BLaER1 (cell line): Measurements from ENCODE around the gene PAFAH2.
A peak's percentile ranks its signal among the peaks of the same experiment; 100 is the strongest.
"Not testable (repeated sequence)": the region's sequence is repeated elsewhere in the genome, so short reads cannot be mapped to it uniquely, and the experiment has no call there.

Source experiments
- H3K27ac ChIP-seq: shearing (Covaris generic); formaldehyde crosslinking; 2 replicates; pipeline ENCODE4 v1.8.1; 2022
- H3K27me3 ChIP-seq: shearing (Covaris generic); formaldehyde crosslinking; 2 replicates; pipeline ENCODE4 v1.8.1; 2022
- H3K36me3 ChIP-seq: shearing (Covaris generic); formaldehyde crosslinking; 2 replicates; pipeline ENCODE4 v1.8.1; 2022
- H3K4me1 ChIP-seq: shearing (Covaris generic); formaldehyde crosslinking; 2 replicates; pipeline ENCODE4 v1.8.1; 2022
- H3K4me2 ChIP-seq: shearing (Covaris generic); formaldehyde crosslinking; 2 replicates; pipeline ENCODE4 v1.8.1; 2022
- H3K4me3 ChIP-seq: shearing (Covaris generic); formaldehyde crosslinking; 2 replicates; pipeline ENCODE4 v1.8.1; 2022
- H3K9ac ChIP-seq: shearing (Covaris generic); formaldehyde crosslinking; 2 replicates; pipeline ENCODE4 v1.8.1; 2022
- H3K9me3 ChIP-seq: shearing (Covaris generic); formaldehyde crosslinking; 2 replicates; pipeline ENCODE4 v1.8.1; 2022
- H4K20me1 ChIP-seq: shearing (Covaris generic); formaldehyde crosslinking; 2 replicates; pipeline ENCODE4 v1.8.1; 2022
- Cebpa-rat ChIP-seq: shearing (Covaris generic); IDR thresholded peaks from 2 replicates; pipeline ENCODE4 v1.8.1; 2022

The PAFAH2 gene

GRCh38 chr1:25987951-25988350, 9.9 kb downstream of the PAFAH2 start:
- no peaks in the 10 kb centered on the region for H3K27me3 ChIP-seq
- no peak overlapping the region for H3K9ac ChIP-seq
- peaks cover 33% of the 10 kb centered on the region for H3K4me1 ChIP-seq
- no peak overlapping the region for H3K27ac ChIP-seq
- no peaks in the 10 kb centered on the region for H3K9me3 ChIP-seq
- no peak overlapping the region for H3K4me2 ChIP-seq
- no peak for TF ChIP-seq Cebpa-rat
- H4K20me1 ChIP-seq, result no peaks in the 10 kb centered on the region
- H3K36me3 ChIP-seq, result peaks cover 47% of the 10 kb centered on the region
- H3K4me3 ChIP-seq, result no peak overlapping the region

GRCh38 chr1:25986773-25987172, 11.1 kb downstream of the PAFAH2 start:
- not testable (repeated sequence) for H3K27ac ChIP-seq, H3K4me3 ChIP-seq, H3K9ac ChIP-seq, H3K9me3 ChIP-seq, H4K20me1 ChIP-seq, H3K27me3 ChIP-seq, H3K4me2 ChIP-seq
- Histone ChIP-seq H3K36me3 (peaks cover 59% of the 10 kb centered on the region), H3K4me1 (peaks cover 24% of the 10 kb centered on the region)

GRCh38 chr1:25985670-25986069, 12.2 kb downstream of the PAFAH2 start:
- Histone ChIP-seq H3K4me2 (no peak overlapping the region), H3K9me3 (no peaks in the 10 kb centered on the region), H4K20me1 (no peaks in the 10 kb centered on the region), H3K4me1 (peaks cover 17% of the 10 kb centered on the region), H3K4me3 (no peak overlapping the region), H3K9ac (no peak overlapping the region), H3K27me3 (no peaks in the 10 kb centered on the region), H3K27ac (no peak overlapping the region), H3K36me3 (peaks cover 68% of the 10 kb centered on the region)
- no peak for TF ChIP-seq Cebpa-rat

- peaks cover 12% of the 10 kb centered on the region for H3K4me1 ChIP-seq
- no peak overlapping the region for H3K9ac ChIP-seq
- TF ChIP-seq Cebpa-rat, result no peak
- H3K9me3 ChIP-seq, result no peaks in the 10 kb centered on the region
- no peaks in the 10 kb centered on the region for H3K27me3 ChIP-seq
- no peak overlapping the region for H3K4me2 ChIP-seq
- no peak overlapping the region for H3K4me3 ChIP-seq
- no peaks in the 10 kb centered on the region for H4K20me1 ChIP-seq
- H3K36me3 ChIP-seq, result peaks cover 70% of the 10 kb centered on the region
- no peak overlapping the region for H3K27ac ChIP-seq
Measured at GRCh38 chr1:25985171-25985570, 12.7 kb downstream of the PAFAH2 start.

GRCh38 chr1:25979210-25979609, 18.7 kb downstream of the PAFAH2 start:
- peaks cover 75% of the 10 kb centered on the region for H3K36me3 ChIP-seq
- H3K9ac ChIP-seq, result no peak overlapping the region
- 0 out of 2 replicates have a peak, but pooled peaks cover 9% of the 10 kb centered on the region for H3K4me1 ChIP-seq
- no peaks in the 10 kb centered on the region for H3K9me3 ChIP-seq
- H3K4me2 ChIP-seq, result no peak overlapping the region
- no peak overlapping the region for H3K4me3 ChIP-seq
- no peaks in the 10 kb centered on the region for H4K20me1 ChIP-seq
- TF ChIP-seq Cebpa-rat, result no peak
- no peaks in the 10 kb centered on the region for H3K27me3 ChIP-seq
- H3K27ac ChIP-seq, result no peak overlapping the region

GRCh38 chr1:25978403-25978802, 19.5 kb downstream of the PAFAH2 start:
- Histone ChIP-seq H4K20me1 (no peaks in the 10 kb centered on the region), H3K9me3 (no peaks in the 10 kb centered on the region), H3K36me3 (peaks cover 75% of the 10 kb centered on the region), H3K27ac (no peak overlapping the region), H3K4me3 (no peak overlapping the region), H3K4me1 (0 out of 2 replicates have a peak, but pooled peaks cover 9% of the 10 kb centered on the region), H3K27me3 (no peaks in the 10 kb centered on the region), H3K9ac (no peak overlapping the region), H3K4me2 (no peak overlapping the region)
- no peak for TF ChIP-seq Cebpa-rat

- H3K27ac ChIP-seq, result no peak overlapping the region
- H3K9me3 ChIP-seq, result no peaks in the 10 kb centered on the region
- no peak overlapping the region for H3K4me3 ChIP-seq
- no peak overlapping the region for H3K4me2 ChIP-seq
- H3K9ac ChIP-seq, result no peak overlapping the region
- no peak for TF ChIP-seq Cebpa-rat
- peaks cover 73% of the 10 kb centered on the region for H3K36me3 ChIP-seq
- no peaks in the 10 kb centered on the region for H3K27me3 ChIP-seq
- peaks cover 10% of the 10 kb centered on the region; the same call in 1 of the 2 replicates for H3K4me1 ChIP-seq
- no peaks in the 10 kb centered on the region for H4K20me1 ChIP-seq
Measured at GRCh38 chr1:25977801-25978200, 20.1 kb downstream of the PAFAH2 start.

- no peak overlapping the region for H3K4me2 ChIP-seq
- H4K20me1 ChIP-seq, result no peaks in the 10 kb centered on the region
- no peaks in the 10 kb centered on the region for H3K27me3 ChIP-seq
- no peaks in the 10 kb centered on the region for H3K9me3 ChIP-seq
- peaks cover 61% of the 10 kb centered on the region for H3K36me3 ChIP-seq
- no peak overlapping the region for H3K27ac ChIP-seq
- TF ChIP-seq Cebpa-rat, result no peak
- H3K4me3 ChIP-seq, result no peak overlapping the region
- H3K4me1 ChIP-seq, result peaks cover 39% of the 10 kb centered on the region
- H3K9ac ChIP-seq, result no peak overlapping the region
Measured at GRCh38 chr1:25973610-25974321, 24.1 kb downstream of the PAFAH2 start.

- peak overlapping the region; percentile 86 for H3K27ac ChIP-seq
- H3K4me2 ChIP-seq, result peak overlapping the region; percentile 78
- peak overlapping the region; percentile 74 for H3K9ac ChIP-seq
Measured at GRCh38 chr1:25971811-25972180, 26.1 kb downstream of the PAFAH2 start.

GRCh38 chr1:25971066-25971810, 26.6 kb downstream of the PAFAH2 start:
- peak overlapping the region; percentile 86 for H3K27ac ChIP-seq
- H3K27me3 ChIP-seq, result no peaks in the 10 kb centered on the region
- H4K20me1 ChIP-seq, result no peaks in the 10 kb centered on the region
- peaks cover 30% of the 10 kb centered on the region for H3K4me1 ChIP-seq
- peak overlapping the region; percentile 78 for H3K4me2 ChIP-seq
- peak overlapping the region; percentile 74 for H3K9ac ChIP-seq
- peaks cover 76% of the 10 kb centered on the region for H3K36me3 ChIP-seq
- no peaks in the 10 kb centered on the region for H3K9me3 ChIP-seq
- H3K4me3 ChIP-seq, result peak overlapping the region; percentile 7; the same call in 1 of the 2 replicates
- no peak for TF ChIP-seq Cebpa-rat

More at GRCh38 chr1:25971811-25972180, 26.1 kb downstream of the PAFAH2 start:
- TF ChIP-seq Cebpa-rat, result no peak
- no peaks in the 10 kb centered on the region for H3K27me3 ChIP-seq
- H3K4me1 ChIP-seq, result peaks cover 30% of the 10 kb centered on the region
- H3K36me3 ChIP-seq, result peaks cover 77% of the 10 kb centered on the region
- H4K20me1 ChIP-seq, result no peaks in the 10 kb centered on the region
- H3K9me3 ChIP-seq, result no peaks in the 10 kb centered on the region
- H3K4me3 ChIP-seq, result peak overlapping the region; percentile 7; the same call in 1 of the 2 replicates
